Nephron (organoid): ENCODE data around the gene MAGI2.

Source experiments
- H3K27ac Mint-ChIP-seq, 3 experiments: 2 replicates each; pipeline ENCODE4 v1.8.0; 2020; ENCODE audit warnings: mixed read lengths in 3 of 3, mild to moderate bottlenecking in 2 of 3, moderate library complexity in 1 of 3
- H3K27me3 Mint-ChIP-seq: 2 replicates; pipeline ENCODE4 v1.8.0; 2021; ENCODE audit warnings: low read depth, mild to moderate bottlenecking, moderate library complexity, mixed read lengths
- H3K36me3 Mint-ChIP-seq: 2 replicates; pipeline ENCODE4 v1.8.0; 2020; ENCODE audit warnings: low read depth, mixed read lengths
- H3K4me1 Mint-ChIP-seq: 2 replicates; pipeline ENCODE4 v1.8.0; 2020; ENCODE audit warnings: mixed read lengths
- H3K4me3 Mint-ChIP-seq, 3 experiments: 2 replicates each; pipeline ENCODE4 v1.8.0; 2020; ENCODE audit warnings: mild to moderate bottlenecking in 3 of 3, mixed read lengths in 3 of 3, moderate library complexity in 2 of 3
- H3K9me3 Mint-ChIP-seq: 2 replicates; pipeline ENCODE4 v1.8.0; 2020; ENCODE audit warnings: mixed read lengths
- CTCF ChIP-seq, 3 experiments: fragments of 200-600 bp; sonication (generic); IDR thresholded peaks; one replicate each; pipeline ENCODE4 v1.5.0; 2021; ENCODE audit warnings: antibody characterized with exemption in 3 of 3; ENCODE audit not compliant: unreplicated experiment in 3 of 3

The MAGI2 gene

DNA sequence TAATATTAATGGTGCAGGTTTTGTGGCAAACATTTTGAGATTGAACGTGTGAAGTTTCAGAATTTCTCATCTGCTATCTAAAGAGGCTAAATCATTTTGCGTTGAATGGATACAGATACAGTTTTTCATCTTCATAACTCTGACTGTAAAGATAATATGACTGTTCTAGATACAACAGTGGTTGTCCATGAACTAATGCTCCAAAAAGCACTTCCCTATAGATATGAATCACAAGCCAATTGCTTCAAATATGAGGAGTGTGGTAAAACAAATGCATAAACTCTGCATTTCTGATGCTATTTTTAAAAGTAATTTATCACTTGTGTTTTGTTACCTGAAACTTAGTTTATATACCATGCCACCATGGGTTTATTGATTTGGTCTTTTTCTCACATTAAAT, 750.1 kb downstream of the MAGI2 start:
- Mint-ChIP-seq H3K4me3 (no peak overlapping the region), H3K27ac (no peak overlapping the region), H3K27me3 (no peaks in the 10 kb centered on the region), H3K4me1 (peaks cover 6% of the 10 kb centered on the region), H3K36me3 (peaks cover 14% of the 10 kb centered on the region), H3K9me3 (peaks cover 5% of the 10 kb centered on the region)
- TF ChIP-seq CTCF (IDR thresholded peaks at IDR 0.05; ENCODE audit: unreplicated experiment in 3 of 3) = no peak

DNA sequence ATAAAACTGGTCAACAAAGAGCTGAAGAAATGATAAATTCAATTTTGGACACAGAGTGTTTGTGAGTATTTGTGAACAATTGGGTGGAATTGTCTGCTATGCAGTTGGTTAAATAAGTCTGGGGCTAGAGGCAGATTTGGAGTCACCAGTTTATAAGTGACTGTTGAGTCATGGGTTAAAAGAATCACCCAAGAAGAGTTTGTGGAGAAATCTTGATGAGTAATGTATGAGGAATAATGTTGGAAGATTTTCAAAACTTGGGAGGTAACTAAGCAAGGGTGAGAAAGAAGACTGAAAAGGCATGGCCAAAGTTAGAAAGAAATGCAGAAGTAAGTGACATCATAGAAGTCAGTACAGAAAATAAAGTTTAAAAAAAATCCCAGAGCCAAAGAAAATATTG, 750.7 kb downstream of the MAGI2 start:
- H3K27me3 Mint-ChIP-seq = no peaks in the 10 kb centered on the region
- no peak for TF ChIP-seq CTCF (IDR thresholded peaks at IDR 0.05; ENCODE audit: unreplicated experiment in 3 of 3)
- peaks cover 5% of the 10 kb centered on the region for H3K9me3 Mint-ChIP-seq
- no peak overlapping the region for H3K4me3 Mint-ChIP-seq
- H3K36me3 Mint-ChIP-seq = peaks cover 14% of the 10 kb centered on the region
- H3K4me1 Mint-ChIP-seq = peaks cover 6% of the 10 kb centered on the region
- H3K27ac Mint-ChIP-seq = peak overlapping the region in 2 of 3 experiments; percentile 7 to 61

GRCh38 chr7:78695826-78696225, 757.6 kb downstream of the MAGI2 start:
- no peak for TF ChIP-seq CTCF (IDR thresholded peaks at IDR 0.05; ENCODE audit: unreplicated experiment in 3 of 3)
- peak overlapping the region in 1 of 3 experiments; percentile 38 for H3K27ac Mint-ChIP-seq
- H3K9me3 Mint-ChIP-seq = no peaks in the 10 kb centered on the region
- no peaks in the 10 kb centered on the region for H3K4me1 Mint-ChIP-seq
- H3K4me3 Mint-ChIP-seq = no peak overlapping the region
- H3K36me3 Mint-ChIP-seq = no peaks in the 10 kb centered on the region
- H3K27me3 Mint-ChIP-seq = no peaks in the 10 kb centered on the region

GRCh38 chr7:78691584-78691983, 761.9 kb downstream of the MAGI2 start:
- H3K9me3 Mint-ChIP-seq = no peaks in the 10 kb centered on the region
- H3K27me3 Mint-ChIP-seq = no peaks in the 10 kb centered on the region
- H3K36me3 Mint-ChIP-seq = no peaks in the 10 kb centered on the region
- H3K27ac Mint-ChIP-seq = peak overlapping the region in 1 of 3 experiments; percentile 48
- H3K4me3 Mint-ChIP-seq = no peak overlapping the region
- no peak for TF ChIP-seq CTCF (IDR thresholded peaks at IDR 0.05; ENCODE audit: unreplicated experiment in 3 of 3)
- no peaks in the 10 kb centered on the region for H3K4me1 Mint-ChIP-seq

GRCh38 chr7:78690174-78690573, 763.3 kb downstream of the MAGI2 start:
- Mint-ChIP-seq H3K4me3 (no peak overlapping the region), H3K36me3 (no peaks in the 10 kb centered on the region), H3K4me1 (no peaks in the 10 kb centered on the region), H3K9me3 (no peaks in the 10 kb centered on the region), H3K27ac (no peak overlapping the region), H3K27me3 (no peaks in the 10 kb centered on the region)
- no peak for TF ChIP-seq CTCF (IDR thresholded peaks at IDR 0.05; ENCODE audit: unreplicated experiment in 3 of 3)

DNA sequence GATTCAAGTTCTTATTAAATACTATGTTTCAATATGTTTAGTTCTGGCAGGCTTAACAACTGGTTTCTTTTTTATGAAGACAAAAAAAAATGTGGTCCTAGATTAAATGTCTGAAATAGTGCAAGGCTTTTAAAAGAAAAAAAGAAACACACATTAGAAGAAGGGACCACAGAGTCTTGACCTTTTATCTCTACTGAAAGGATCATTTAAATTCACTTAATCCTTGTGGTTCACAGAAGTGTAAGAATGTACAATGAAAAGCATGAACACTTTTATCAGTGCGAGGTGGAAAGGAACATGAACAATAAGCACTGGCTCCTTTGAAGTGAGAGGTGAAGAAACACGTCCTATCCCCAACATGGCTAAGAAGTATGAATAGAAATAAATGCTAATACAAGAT, 765.1 kb downstream of the MAGI2 start:
- Mint-ChIP-seq H3K9me3 (no peaks in the 10 kb centered on the region), H3K27ac (no peak overlapping the region), H3K4me3 (no peak overlapping the region), H3K27me3 (no peaks in the 10 kb centered on the region), H3K4me1 (no peaks in the 10 kb centered on the region), H3K36me3 (no peaks in the 10 kb centered on the region)
- no peak for TF ChIP-seq CTCF (IDR thresholded peaks at IDR 0.05; ENCODE audit: unreplicated experiment in 3 of 3)
